Activated B cell treated with CpG ODN at 0.5 μM for 24 hours (primary cell): Measurements from ENCODE around the gene PDE3B. TPM values are rescaled to one million over a fixed set of nuclear protein-coding genes. Genes with fewer than 3 reads are reported as not detected.

Experiments
- ATAC-seq: fragments of 200-7000 bp; cut with Tn5 transposase; one replicate; pipeline ENCODE4 v1.10.0; 2021; ENCODE audit warnings: low read depth, mild to moderate bottlenecking, moderate library complexity
- CTCF ChIA-PET: fragments of 350-600 bp; sonication (Branson Sonifier 250); formaldehyde crosslinking; loops from one replicate; lab custom pipeline; 2021; ENCODE audit warnings: antibody characterized with exemption; lab: Charles Lee
- POLR2A ChIA-PET: fragments of 350-600 bp; sonication (Branson Sonifier 250); formaldehyde crosslinking; loops from one replicate; lab custom pipeline; 2021; ENCODE audit warnings: antibody characterized with exemption; lab: Charles Lee
- DNase-seq: peaks from one replicate; pipeline ENCODE4 v3.0.0; 2022
- H3K27ac Mint-ChIP-seq: one replicate; pipeline ENCODE4 v1.8.0; 2020; ENCODE audit warnings: mixed read lengths
- H3K27me3 Mint-ChIP-seq: one replicate; pipeline ENCODE4 v1.8.0; 2021; ENCODE audit warnings: mixed read lengths
- H3K36me3 Mint-ChIP-seq: one replicate; pipeline ENCODE4 v1.8.0; 2021; ENCODE audit warnings: low read depth, mixed read lengths
- H3K4me1 Mint-ChIP-seq: one replicate; pipeline ENCODE4 v1.8.0; 2021; ENCODE audit warnings: mixed read lengths
- H3K4me3 Mint-ChIP-seq: one replicate; pipeline ENCODE4 v1.8.0; 2020; ENCODE audit warnings: mild to moderate bottlenecking, mixed read lengths
- H3K9me3 Mint-ChIP-seq: one replicate; pipeline ENCODE4 v1.8.0; 2020; ENCODE audit warnings: mixed read lengths
- CTCF ChIP-seq: fragments of 200-600 bp; IDR thresholded peaks from one replicate; pipeline ENCODE4 v1.8.0; 2022; ENCODE audit warnings: antibody characterized with exemption, mild to moderate bottlenecking
- intact Hi-C: fragments of 100-400 bp; cut with micrococcal nuclease; formaldehyde crosslinking; loops from one replicate; pipeline ENCODE4 v1.15.1; 2024
- total RNA-seq: library from RNA; stranded (reverse); gene quantifications from 2 replicates; pipeline ENCODE4 v1.2.3, GENCODE V29; 2022

Gene PDE3B
- total RNA-seq, 1 donor from 2014 or later, result 13.4 TPM

- no peak overlapping the region for H3K4me3 Mint-ChIP-seq
- ChIA-PET CTCF (interaction anchor here (1.1 kb wide), 1 partner anchor 95 kb away, joined by 3 read pairs; no protein-coding TSS in a partner anchor), POLR2A (no interaction called here)
- peaks cover 11% of the 10 kb centered on the region for H3K36me3 Mint-ChIP-seq
- H3K27ac Mint-ChIP-seq, result no peak overlapping the region
- TF ChIP-seq CTCF, result no peak
- no peaks in the 10 kb centered on the region for H3K27me3 Mint-ChIP-seq
- H3K9me3 Mint-ChIP-seq, result no peaks in the 10 kb centered on the region
- intact Hi-C loops, result no loop called here
- ATAC-seq, result no peak
- no peak for DNase-seq
- H3K4me1 Mint-ChIP-seq, result peaks cover 16% of the 10 kb centered on the region
Measured at GRCh38 chr11:14884667-14885273, 241.2 kb downstream of the PDE3B start.

- ATAC-seq, result no peak
Measured at GRCh38 chr11:14886513-14886912, 242.9 kb downstream of the PDE3B start.

GRCh38 chr11:14891143-14892035 lies 247.8 kb downstream of the PDE3B start:
- Mint-ChIP-seq H3K9me3 (no peaks in the 10 kb centered on the region), H3K4me1 (peaks cover 26% of the 10 kb centered on the region), H3K36me3 (peaks cover 7% of the 10 kb centered on the region), H3K27ac (peak overlapping the region; percentile 97), H3K4me3 (peak overlapping the region; percentile 94), H3K27me3 (no peaks in the 10 kb centered on the region)
- ChIA-PET POLR2A (interaction anchor here (0.7 to 3.4 kb wide), 18 partner anchors 12 to 1428 kb away, joined by 3 to 58 read pairs (median 8); partner anchors contain the start of genes BTBD10, COPB1, FAR1 and PDE3B), CTCF (interaction anchor here (0.6 to 4.7 kb wide), 9 partner anchors 11 to 371 kb away, joined by 3 to 73 read pairs (median 3); partner anchors contain the start of gene PSMA1)
- intact Hi-C loops, result loop anchor here (1.0 to 5.0 kb wide), 15 partner anchors 14 to 1847 kb away; partner anchors contain the start of genes BMAL1, BTBD10, C11orf58 and CALCA
- DNase-seq (peak; percentile 91), ATAC-seq (peak; percentile 67)
- TF ChIP-seq CTCF, result no peak

More at GRCh38 chr11:14886513-14886912, 242.9 kb downstream of the PDE3B start:
- peaks cover 14% of the 10 kb centered on the region for H3K36me3 Mint-ChIP-seq
- intact Hi-C loops, result no loop called here
- POLR2A ChIA-PET, result no interaction called here
- H3K27me3 Mint-ChIP-seq, result no peaks in the 10 kb centered on the region
- no peak for TF ChIP-seq CTCF
- no peak overlapping the region for H3K4me3 Mint-ChIP-seq
- H3K9me3 Mint-ChIP-seq, result no peaks in the 10 kb centered on the region
- peaks cover 26% of the 10 kb centered on the region for H3K4me1 Mint-ChIP-seq
- CTCF ChIA-PET, result interaction anchor here (0.7 to 1.7 kb wide), 3 partner anchors 21 to 432 kb away, joined by 3 to 4 read pairs (median 3); no protein-coding TSS in a partner anchor
- H3K27ac Mint-ChIP-seq, result no peak overlapping the region
- DNase-seq, result no peak

- CTCF ChIA-PET, result interaction anchor here (0.6 to 4.7 kb wide), 9 partner anchors 11 to 372 kb away, joined by 3 to 73 read pairs (median 3); partner anchors contain the start of gene PSMA1
- Mint-ChIP-seq H3K36me3 (peaks cover 7% of the 10 kb centered on the region), H3K4me3 (peak within 1 kb of the TSS; percentile 94), H3K4me1 (peaks cover 26% of the 10 kb centered on the region), H3K27ac (peak within 1 kb of the TSS; percentile 97), H3K9me3 (no peaks in the 10 kb centered on the region), H3K27me3 (no peaks in the 10 kb centered on the region)
- ATAC-seq (peak; percentile 84), DNase-seq (peak; percentile 85)
- no peak for TF ChIP-seq CTCF
- POLR2A ChIA-PET, result interaction anchor here (0.9 to 3.4 kb wide), 16 partner anchors 11 to 1429 kb away, joined by 3 to 58 read pairs (median 9); partner anchors contain the start of genes BTBD10, COPB1, FAR1 and PDE3B
- intact Hi-C loops, result loop anchor here (1.0 to 5.0 kb wide), 8 partner anchors 80 to 1615 kb away; partner anchors contain the start of genes BMAL1, CALCA and FAR1
Measured at GRCh38 chr11:14892036-14892556, 248.5 kb downstream of the PDE3B start, which contains the start of gene CYP2R1. Gene CYP2R1, minus strand, starts transcription at chr11:14892231. Its CDS starts 26 bp downstream, at chr11:14892205.
